ENCODE measurements around the gene TSPEAR.
"Not testable (repeated sequence)": the region's sequence is repeated elsewhere in the genome, so short reads cannot be mapped to it uniquely, and the experiment has no call there.

The TSPEAR gene

GRCh38 chr21:44485254-44485793 lies 226.0 kb downstream of the TSPEAR start:
- no peak for TF ChIP-seq CTCF (IDR thresholded peaks at IDR 0.05; ENCODE audit: low read depth, low read length)
- H3K4me3 ChIP-seq (ENCODE audit: low read depth, low read length): no peak overlapping the region

GRCh38 chr21:44484498-44485253 lies 226.7 kb downstream of the TSPEAR start:
- TF ChIP-seq CTCF (IDR thresholded peaks at IDR 0.05; ENCODE audit: low read depth, low read length): no peak
- no peak overlapping the region for H3K4me3 ChIP-seq (ENCODE audit: low read depth, low read length)

- H3K4me3 ChIP-seq (ENCODE audit: low read depth, low read length): no peak overlapping the region
- no peak for TF ChIP-seq CTCF (IDR thresholded peaks at IDR 0.05; ENCODE audit: low read depth, low read length)
Observed at GRCh38 chr21:44483288-44484237, 227.8 kb downstream of the TSPEAR start.

GRCh38 chr21:44482581-44483287 lies 228.6 kb downstream of the TSPEAR start:
- TF ChIP-seq CTCF (IDR thresholded peaks at IDR 0.05; ENCODE audit: low read depth, low read length): no peak
- no peak overlapping the region for H3K4me3 ChIP-seq (ENCODE audit: low read depth, low read length)

- TF ChIP-seq CTCF (IDR thresholded peaks at IDR 0.05; ENCODE audit: low read depth, low read length): no peak
- H3K4me3 ChIP-seq (ENCODE audit: low read depth, low read length): no peak overlapping the region
Observed at GRCh38 chr21:44480200-44481053, 230.9 kb downstream of the TSPEAR start.

- not testable (repeated sequence) for H3K4me3 ChIP-seq (ENCODE audit: low read depth, low read length)
- TF ChIP-seq CTCF (IDR thresholded peaks at IDR 0.05; ENCODE audit: low read depth, low read length): peak; percentile 62
Observed at GRCh38 chr21:44479556-44480199, 231.7 kb downstream of the TSPEAR start.

All from WI38 (cell line).